HG02763 (cell line): ENCODE measurements around the gene TEX51.

Source experiments
- ATAC-seq: cut with Tn5 transposase; IDR thresholded peaks from one replicate; pipeline ENCODE4 v1.9.1; 2021; ENCODE audit warnings: mild to moderate bottlenecking, moderate library complexity; ENCODE audit not compliant: unreplicated experiment

TEX51 gene

DNA sequence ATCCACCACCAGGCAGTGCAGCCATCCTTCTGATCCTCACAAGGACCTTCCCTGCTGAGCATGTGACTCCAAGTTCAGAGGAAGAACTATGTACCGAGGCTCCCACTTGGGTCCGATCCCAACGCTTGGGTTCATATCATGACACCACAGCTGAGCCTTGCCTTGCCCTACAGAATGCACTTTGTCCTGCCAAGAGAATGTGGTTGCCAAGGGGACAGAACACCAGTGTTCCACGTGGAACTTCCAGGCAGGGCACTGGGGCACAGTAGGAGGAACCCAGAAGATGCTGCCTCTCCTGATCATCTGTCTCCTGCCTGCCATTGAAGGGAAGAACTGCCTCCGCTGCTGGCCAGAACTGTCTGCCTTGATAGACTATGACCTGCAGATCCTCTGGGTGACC, at the start of gene TEX51:
TSS of gene TEX51 (plus strand) at position 255 of the 400 bp plus-strand sequence. CDS start at position 284, 29 bp downstream.
- ATAC-seq: no peak

DNA sequence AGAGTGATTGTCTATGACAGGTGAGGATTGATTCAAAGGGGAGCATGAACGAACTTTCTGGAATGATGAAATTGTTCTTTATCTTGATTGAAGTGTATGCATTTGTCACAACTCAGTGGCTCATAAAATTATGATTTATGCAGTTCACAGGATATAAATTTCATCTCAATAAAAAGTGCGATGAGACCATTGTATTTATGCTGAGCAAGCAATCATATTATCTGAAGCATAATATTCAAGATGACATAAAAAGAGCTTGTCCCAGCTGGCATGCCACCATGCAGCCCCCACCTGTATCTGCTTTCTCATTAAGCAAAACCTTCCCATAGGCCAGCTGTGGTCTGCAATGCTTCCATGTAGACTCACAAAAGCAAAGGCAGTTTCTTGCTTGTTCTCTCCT, 49.6 kb upstream of the TEX51 start:
- ATAC-seq: no peak

DNA sequence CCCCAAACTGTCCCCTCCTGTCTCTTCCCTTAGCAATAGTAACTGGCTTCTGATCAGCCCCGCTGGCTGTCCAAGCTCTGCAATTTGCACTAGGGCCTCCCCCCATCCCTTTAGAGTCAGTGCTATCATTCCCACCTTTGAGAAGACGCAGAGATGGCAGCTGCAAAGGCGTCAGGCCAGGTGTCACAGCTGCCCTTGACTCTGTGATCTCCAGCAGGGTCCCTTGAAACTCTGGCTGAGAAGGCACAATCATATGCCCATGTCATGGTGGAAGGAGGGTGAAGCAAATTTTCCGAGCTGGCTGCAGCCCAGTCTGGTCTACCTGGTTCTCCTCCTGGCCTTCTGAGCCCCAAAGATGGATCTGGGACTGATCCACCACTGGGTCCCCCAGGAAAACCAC, 49.2 kb upstream of the TEX51 start:
- no peak for ATAC-seq

GRCh38 chr2:126849991-126850535, 48.6 kb upstream of the TEX51 start:
- ATAC-seq: no peak

DNA sequence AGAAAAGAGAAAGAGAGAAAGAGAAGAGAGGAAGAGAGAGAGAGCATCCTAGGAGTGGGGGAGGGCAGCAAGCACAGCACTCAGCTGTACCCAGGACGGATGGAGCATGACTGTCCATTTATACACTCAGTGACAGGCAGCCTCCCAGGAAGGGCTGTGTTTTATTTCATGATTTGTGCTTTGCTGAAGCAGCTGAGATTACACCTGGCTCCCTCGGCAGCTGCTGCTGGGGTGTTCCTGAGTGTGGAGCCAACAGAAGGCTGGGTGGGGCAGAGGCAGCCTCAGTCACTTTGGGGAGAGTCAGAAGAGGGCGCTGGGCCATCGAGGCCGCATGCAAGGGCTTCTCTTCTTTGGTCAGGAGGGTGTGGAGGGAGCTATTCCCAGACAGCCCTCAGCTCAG, 47.8 kb upstream of the TEX51 start:
- ATAC-seq: no peak

DNA sequence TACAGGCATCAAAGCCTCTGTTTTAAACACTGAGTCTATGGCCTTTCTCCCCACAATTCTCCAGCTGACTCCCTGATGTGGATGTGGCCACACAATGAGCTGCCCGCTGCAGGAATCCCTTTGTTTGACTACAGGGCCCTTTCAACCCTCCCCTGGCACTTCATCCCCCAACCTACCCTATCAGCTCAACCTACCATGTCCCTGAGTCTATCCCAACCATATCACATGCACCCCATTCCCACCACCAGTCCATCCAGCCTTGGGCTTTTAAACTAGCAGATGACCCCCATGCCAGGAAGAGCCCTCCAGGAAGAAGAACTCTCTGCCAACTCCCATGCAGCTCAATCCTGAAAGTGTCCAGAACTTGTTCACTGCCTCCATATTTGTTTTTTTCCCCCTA, 46.9 kb upstream of the TEX51 start:
- ATAC-seq: no peak

- no peak for ATAC-seq
Observed at GRCh38 chr2:126852361-126852760, 46.3 kb upstream of the TEX51 start.

GRCh38 chr2:126855606-126856005, 43.1 kb upstream of the TEX51 start:
- ATAC-seq: no peak

DNA sequence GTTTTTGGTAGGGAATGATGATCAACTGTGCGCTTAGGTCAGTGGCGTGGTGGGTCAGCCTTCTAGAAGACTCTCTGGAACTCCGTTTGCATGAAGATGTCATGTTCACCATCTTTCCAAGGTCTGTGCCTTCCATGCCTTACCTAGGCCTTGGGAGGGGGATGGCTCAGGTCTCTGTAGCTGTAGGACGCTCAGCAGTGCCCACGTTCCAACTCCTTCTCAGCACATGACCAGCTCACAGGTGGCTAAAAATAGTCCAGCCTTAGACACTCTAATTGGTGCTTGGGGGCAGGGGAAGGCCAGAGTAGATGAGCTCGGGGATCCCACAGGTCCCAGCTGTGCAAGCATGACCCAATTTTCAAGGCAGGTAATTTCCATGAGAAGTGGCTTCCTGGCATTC, 42.3 kb upstream of the TEX51 start:
- no peak for ATAC-seq

GRCh38 chr2:126857502-126857901, 41.2 kb upstream of the TEX51 start:
- no peak for ATAC-seq

- ATAC-seq: no peak
Observed at GRCh38 chr2:126858013-126858412, 40.7 kb upstream of the TEX51 start.

DNA sequence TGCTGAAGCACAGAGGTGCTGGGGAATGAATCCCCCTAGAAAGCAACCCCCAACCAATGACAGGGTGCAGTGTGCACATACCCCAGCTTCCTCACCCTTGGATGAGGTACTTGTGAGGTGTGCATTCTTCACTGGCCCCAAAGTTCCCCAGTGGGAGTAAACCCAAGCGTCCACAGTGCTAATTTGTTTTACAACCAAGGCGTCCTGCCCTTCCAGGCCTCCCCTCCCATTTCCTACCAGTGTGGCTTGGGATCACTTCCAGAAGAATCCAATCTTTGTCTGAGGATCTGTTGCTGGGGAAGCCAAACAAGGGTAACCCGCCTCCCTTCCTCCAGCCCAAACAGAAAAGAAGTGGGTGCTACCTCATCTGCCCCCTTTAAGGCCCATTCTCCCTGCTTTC, 40.3 kb upstream of the TEX51 start:
- ATAC-seq: no peak

- ATAC-seq: no peak
Observed at GRCh38 chr2:126858991-126859390, 39.7 kb upstream of the TEX51 start.

DNA sequence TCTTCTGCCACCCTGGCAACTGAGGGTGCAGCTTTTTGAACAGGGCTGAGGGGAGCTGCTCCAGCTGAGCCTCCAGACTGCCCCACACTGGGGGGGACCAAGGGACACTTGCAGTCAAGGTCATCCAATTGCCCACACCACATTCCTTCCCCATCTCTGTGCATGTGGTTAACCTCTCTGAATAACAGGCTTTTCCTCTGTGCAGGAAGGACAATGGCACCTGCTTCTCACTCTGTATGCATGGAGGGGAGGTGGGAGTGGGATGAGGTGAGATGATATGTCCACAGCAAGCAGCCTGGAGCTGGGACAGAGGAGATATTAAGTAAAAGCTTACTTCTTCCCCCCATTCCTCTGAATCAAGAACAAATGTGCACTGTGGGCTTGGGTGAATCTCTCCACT, 39.1 kb upstream of the TEX51 start:
- ATAC-seq: no peak

GRCh38 chr2:126860385-126860784, 38.3 kb upstream of the TEX51 start:
- no peak for ATAC-seq

- ATAC-seq: no peak
Observed at GRCh38 chr2:126862730-126863129, 36.0 kb upstream of the TEX51 start.

GRCh38 chr2:126863336-126864015, 35.2 kb upstream of the TEX51 start:
- no peak for ATAC-seq

DNA sequence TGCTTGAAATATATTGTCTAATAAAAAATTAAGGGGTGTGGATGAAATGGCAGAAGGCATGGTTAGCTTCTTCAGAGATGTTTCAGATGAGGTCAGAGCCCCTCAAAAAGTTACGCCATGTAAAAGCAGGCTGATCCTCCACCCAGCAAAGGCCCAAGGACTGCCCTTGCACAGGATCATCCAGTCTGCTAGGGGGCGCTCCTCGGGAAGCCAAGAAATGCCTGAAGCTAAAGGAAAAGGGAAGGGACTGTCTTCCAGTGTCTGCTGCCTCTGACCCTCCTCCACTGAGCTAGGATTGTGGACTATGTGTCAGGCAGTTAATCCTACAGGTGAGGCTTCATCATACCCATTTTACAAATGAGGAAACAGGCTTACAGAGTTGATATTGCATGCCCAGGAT, 33.8 kb upstream of the TEX51 start:
- no peak for ATAC-seq

DNA sequence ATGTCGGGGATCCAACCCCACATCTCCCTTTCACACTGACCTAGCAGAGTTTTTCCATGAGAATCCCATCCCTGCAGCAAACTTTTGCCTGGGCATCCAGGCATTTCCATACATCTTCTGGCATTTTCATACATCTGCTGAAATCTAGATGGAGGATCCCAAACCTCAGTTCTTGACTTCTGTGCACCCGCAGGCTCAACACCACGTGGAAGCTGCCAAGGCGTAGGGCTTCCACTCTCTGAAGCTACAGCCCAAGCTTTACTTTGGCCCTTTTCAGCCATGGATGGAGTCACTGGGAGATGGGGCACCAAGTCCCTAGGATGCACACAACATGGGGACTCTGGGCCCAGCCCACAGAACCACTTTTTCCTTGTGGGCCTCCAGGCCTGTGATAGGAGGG, 32.2 kb upstream of the TEX51 start:
- ATAC-seq: no peak

DNA sequence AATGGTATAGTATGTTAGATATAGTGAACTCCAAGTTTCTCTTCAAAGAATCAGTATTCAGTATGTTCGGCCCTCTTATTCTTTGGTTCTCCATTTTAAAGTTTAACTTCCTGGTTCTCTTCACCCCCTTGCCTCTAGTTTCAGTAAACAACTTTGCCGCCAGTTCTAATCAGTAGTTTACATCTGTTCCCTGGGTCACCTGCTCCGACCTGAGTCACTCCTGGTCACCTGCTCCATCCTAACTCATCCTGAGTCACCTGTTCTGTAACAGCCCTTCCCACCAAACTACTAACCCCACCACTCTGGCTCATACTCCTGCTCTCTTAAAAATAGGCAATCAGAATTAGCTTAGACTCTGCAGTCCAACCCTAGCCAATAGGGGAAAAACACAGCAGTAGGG, 23.7 kb upstream of the TEX51 start:
- no peak for ATAC-seq

DNA sequence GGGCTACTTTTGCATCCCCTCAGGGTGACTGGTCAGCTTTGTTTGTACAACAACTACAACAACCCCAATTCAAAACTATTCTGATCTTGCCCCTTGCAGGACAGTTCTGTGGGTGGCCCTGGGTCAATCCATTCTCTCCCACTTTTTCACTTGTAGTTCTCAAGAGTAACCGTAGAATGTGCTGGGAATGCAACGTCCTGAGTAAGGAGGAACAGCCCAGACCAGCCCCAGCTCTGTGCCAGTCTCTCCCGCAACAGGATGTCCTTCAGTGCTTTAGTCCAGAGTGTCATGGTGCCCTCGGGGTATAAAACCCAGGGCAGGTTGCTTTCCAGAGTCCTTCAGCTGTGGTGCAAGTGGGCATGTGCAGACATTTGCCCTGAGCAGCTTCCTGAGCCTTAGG, 22.1 kb upstream of the TEX51 start:
- ATAC-seq: no peak

DNA sequence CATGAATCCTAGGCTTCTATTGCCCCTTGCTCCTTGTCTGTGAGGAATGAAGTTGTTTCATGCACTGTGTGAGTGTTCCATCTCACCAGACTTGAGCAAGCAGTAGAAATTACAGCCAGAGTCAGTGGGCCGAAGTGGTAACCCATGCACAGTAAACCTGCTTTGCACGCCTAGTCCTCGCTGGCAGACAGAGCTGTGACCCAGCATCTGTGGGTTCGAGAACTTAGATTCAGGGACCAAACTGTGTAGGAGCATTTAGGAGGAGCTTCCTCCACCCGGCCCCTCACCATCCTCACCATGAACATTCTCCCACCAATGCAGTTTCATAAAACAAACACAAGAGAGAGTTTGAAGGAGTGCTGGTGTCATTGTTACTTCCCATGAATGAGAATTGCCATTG, 21.6 kb upstream of the TEX51 start:
- no peak for ATAC-seq
